Measurements from ENCODE around the gene SHC1. TPM values are rescaled to one million over a fixed set of nuclear protein-coding genes. Genes with fewer than 3 reads are reported as not detected.
A peak's percentile ranks its signal among the peaks of the same experiment; 100 is the strongest.

The SHC1 gene
- polyA plus RNA-seq, 1 donor = 67.4 TPM

GRCh38 chr1:154957091-154957657 lies 13.4 kb downstream of the SHC1 start:
- no peak for DNase-seq (ENCODE audit: low read depth)

GRCh38 chr1:154956544-154956941 lies 14.0 kb downstream of the SHC1 start:
- DNase-seq (ENCODE audit: low read depth) = no peak

- DNase-seq (ENCODE audit: low read depth) = peak; percentile 94
Observed at GRCh38 chr1:154955718-154956543, 14.6 kb downstream of the SHC1 start, which contains the start of gene PBXIP1. TSS of gene PBXIP1 (minus strand) at chr1:154956099. CDS start at chr1:154953721, 2,378 bp downstream.

GRCh38 chr1:154955039-154955717 lies 15.4 kb downstream of the SHC1 start:
- no peak for DNase-seq (ENCODE audit: low read depth)

- DNase-seq (ENCODE audit: low read depth) = no peak
Observed at GRCh38 chr1:154954541-154954940, 16.0 kb downstream of the SHC1 start.

GRCh38 chr1:154953611-154954038 lies 16.9 kb downstream of the SHC1 start:
- DNase-seq (ENCODE audit: low read depth) = no peak

GRCh38 chr1:154952664-154953063 lies 17.9 kb downstream of the SHC1 start:
- DNase-seq (ENCODE audit: low read depth) = no peak

GRCh38 chr1:154951901-154952657 lies 18.5 kb downstream of the SHC1 start:
- DNase-seq (ENCODE audit: low read depth) = no peak

- DNase-seq (ENCODE audit: low read depth) = no peak
Observed at GRCh38 chr1:154948079-154948478, 22.5 kb downstream of the SHC1 start.

GRCh38 chr1:154945962-154946850 lies 24.3 kb downstream of the SHC1 start:
- no peak for DNase-seq (ENCODE audit: low read depth)

- DNase-seq (ENCODE audit: low read depth) = no peak
Observed at GRCh38 chr1:154945160-154945961, 25.2 kb downstream of the SHC1 start.

- no peak for DNase-seq (ENCODE audit: low read depth)
Observed at GRCh38 chr1:154944401-154945159, 26.0 kb downstream of the SHC1 start.

GRCh38 chr1:154943649-154944400 lies 26.7 kb downstream of the SHC1 start:
- no peak for DNase-seq (ENCODE audit: low read depth)

GRCh38 chr1:154941333-154942013 lies 29.1 kb downstream of the SHC1 start:
- DNase-seq (ENCODE audit: low read depth) = no peak

GRCh38 chr1:154940651-154941194 lies 29.8 kb downstream of the SHC1 start:
- DNase-seq (ENCODE audit: low read depth) = no peak

- no peak for DNase-seq (ENCODE audit: low read depth)
Observed at GRCh38 chr1:154940213-154940560, 30.4 kb downstream of the SHC1 start.

GRCh38 chr1:154938604-154939399 lies 31.7 kb downstream of the SHC1 start:
- DNase-seq (ENCODE audit: low read depth) = no peak
